Stimulated activated CD4-positive, alpha-beta T cell treated with anti-CD3 and anti-CD28 coated beads, Interleukin-4, amount 100 ng/mL, for 1 hour (primary cell): Measurements from ENCODE around the gene GOT1.

Source experiments
- DNase-seq: peaks from one replicate; pipeline ENCODE4 v3.0.0-alpha.2; 2020

The GOT1 gene

DNA sequence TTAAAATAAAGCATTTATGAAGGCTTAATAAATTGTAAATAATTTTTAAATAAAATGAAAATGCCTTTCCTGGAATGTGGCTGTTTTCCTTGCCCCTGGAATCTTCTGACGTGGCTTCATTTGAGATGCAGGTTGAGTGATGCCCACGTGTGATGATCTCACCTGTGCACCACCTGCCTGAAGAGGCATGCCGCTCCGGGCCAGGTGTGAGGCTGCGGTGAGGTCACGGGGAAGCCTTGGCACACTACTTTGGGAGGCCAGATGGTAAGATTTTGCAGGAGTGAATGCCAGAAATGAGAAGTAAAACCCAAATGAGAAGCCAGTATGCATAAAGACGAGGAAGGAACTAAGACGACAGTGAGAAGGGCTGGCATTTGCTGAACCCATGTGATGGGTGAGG, 36.2 kb downstream of the GOT1 start:
- no peak for DNase-seq

- no peak for DNase-seq
Measured at GRCh38 chr10:99393683-99394082, 36.7 kb downstream of the GOT1 start.

DNA sequence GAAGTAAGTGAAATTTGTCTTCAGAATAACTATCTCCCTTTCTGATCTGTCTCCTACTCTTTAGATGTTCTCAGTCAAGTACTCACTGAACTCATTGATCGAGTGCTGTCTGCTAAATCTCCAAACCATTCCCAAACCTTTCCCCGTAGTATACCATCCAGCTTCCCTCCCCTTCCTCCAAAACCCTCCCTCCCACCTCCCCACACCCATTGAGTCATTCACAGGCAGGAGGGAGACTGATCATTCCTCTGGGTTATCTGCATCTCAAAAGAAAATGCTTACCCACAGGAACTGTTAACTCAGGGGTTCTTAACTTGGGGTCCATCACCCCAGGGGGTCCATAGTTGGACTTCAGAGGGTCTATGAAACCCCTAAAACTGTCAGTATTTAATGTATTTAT, 37.4 kb downstream of the GOT1 start:
- no peak for DNase-seq

DNA sequence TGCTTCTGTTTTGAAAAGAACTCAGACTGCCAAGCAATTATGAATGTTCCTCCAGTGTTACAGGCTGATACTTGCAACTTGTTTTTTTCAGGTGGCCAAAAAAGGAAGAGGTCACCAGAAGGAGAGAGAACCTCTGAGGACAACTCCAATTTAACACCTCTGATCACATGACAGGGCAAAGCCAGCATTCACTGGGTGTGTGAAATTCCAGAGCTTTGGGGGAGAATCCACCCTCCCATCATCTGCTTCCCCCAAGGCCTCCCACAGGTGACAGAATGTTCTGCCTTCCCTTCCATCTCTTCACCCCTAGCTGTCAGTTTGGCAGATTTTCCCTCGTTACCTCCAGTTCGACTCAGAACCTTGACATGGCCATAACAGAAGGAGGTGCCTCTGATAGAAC, 39.1 kb downstream of the GOT1 start:
- no peak for DNase-seq

DNA sequence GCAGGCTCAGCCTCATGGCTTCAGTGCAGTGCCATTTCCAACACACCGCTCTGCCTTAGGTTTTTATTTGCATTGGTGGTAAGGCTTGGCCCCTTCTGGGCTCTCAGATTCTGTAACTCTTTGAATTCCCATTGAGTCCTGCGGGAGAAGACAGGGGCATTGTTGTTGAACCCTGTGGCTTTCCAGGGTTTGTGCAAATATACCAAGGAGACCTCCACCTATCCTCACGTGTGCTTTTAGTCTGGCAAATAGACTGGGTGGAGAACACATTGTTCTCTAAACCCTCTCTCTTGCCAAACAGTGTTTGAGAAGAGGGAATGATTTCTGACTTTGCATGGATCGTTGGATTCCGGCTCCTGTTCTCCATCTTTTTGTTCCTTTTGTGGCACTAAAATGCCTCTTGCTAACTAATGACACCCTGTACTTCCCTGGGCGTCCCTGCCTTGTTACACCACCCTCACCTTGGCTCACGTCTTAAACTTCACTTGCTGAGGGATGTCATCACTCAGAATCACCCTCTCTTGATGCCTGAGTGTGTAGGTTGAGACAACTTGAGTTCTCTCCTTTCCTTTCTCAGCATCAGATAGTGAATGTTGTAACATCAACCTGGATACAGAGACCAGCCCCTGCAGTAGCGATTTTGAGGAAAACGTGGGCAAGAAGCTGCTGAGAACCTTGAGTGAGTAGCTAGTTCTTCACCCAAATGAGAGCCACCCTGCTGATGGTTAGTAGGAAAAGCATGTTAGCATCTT, 40.5 kb downstream of the GOT1 start:
- DNase-seq, result no peak

GRCh38 chr10:99387541-99387940, 42.9 kb downstream of the GOT1 start:
- no peak for DNase-seq

DNA sequence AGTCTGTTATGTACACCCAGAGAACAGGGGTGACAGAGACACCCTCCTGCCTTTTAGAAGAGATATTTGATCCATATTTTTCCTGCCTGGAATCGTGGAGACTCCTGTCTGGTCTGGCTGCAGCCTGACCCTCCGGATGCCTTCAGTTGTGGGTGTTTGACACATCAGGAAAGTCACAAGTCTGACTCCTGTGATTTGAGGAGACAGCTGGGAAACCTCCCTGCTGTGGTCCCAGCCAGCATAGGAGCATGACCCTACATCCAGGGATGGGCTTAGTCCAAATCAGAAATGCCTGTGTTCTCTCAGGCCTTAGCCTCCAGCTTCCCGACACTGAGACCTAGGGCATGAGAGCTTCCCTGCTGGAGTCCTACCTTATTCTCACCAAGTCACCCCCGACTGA, 43.4 kb downstream of the GOT1 start:
- no peak for DNase-seq

DNA sequence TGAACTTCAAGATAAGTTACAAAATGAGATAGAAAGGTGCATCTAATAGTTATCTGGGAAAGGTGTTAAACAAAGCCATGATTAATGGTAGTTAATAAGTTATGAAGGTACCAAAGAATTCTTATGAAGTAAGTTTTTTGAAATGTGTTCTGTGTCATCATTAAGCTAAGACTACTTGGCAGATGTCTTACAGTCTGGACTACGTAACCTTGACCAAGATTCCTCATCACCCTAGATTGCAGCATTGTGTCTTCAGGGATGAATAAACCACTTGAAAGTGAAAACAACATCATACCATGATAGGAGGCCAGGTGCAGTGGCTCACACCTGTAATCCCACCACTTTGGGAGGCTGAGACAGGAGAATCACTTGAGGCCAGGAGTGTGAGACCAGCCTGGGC, 48.2 kb downstream of the GOT1 start:
- DNase-seq, result no peak

GRCh38 chr10:99375426-99375825, 55.0 kb downstream of the GOT1 start:
- DNase-seq, result no peak

DNA sequence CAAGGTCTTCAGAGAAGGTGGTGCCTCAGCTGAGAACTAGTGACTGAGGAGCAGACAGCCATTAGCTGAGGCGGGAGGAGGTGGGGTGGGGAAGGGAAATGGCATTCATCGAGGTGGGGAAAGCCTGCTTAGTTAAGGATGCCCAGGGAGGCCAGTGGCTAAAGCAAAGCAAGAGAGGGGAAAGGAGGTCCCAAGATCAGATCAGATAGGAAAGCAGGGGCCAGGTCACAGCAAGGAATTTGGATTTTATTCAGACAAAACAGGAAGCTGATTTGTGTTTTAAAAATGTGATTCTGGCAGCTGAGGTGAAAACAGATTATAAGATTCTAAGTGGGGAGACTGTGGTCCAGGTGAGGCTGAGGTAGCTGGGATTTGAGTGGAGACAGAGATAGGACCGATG, 55.5 kb downstream of the GOT1 start:
- no peak for DNase-seq

GRCh38 chr10:99374526-99374925, 55.9 kb downstream of the GOT1 start:
- DNase-seq, result no peak

DNA sequence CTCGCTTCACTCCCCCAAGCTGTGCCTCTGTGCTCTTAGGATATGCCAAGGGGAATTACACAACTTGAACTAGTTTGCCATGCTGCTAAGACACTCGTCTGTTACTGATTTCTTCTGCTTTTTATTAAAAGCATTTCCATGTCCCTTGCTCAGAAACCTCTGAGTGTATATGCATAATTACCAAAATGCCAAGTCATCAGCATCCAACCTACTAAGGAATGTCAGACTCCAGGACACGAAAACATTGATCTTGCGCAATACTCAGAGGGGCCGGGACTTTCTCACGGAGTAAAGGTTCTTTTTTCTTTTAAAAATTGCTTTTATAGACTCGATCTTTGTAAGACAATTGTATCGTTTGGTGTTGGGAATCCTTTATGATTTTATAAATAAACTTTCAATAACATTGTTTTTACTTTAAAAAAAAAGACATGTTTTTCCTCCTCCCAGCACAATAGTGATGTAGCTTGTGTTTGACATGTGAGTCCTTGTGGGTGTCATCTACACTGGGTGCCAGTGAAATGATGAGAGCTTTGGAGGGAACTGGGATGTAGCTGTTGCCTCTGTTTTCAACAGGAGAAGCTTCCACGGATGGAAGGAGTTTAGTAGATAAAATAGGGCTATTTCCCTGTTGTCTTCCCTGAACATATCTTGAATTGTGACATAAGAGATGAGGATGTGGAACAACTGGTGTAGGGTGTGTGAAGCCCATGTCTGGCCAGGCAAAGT, 57.7 kb downstream of the GOT1 start:
- DNase-seq, result no peak

DNA sequence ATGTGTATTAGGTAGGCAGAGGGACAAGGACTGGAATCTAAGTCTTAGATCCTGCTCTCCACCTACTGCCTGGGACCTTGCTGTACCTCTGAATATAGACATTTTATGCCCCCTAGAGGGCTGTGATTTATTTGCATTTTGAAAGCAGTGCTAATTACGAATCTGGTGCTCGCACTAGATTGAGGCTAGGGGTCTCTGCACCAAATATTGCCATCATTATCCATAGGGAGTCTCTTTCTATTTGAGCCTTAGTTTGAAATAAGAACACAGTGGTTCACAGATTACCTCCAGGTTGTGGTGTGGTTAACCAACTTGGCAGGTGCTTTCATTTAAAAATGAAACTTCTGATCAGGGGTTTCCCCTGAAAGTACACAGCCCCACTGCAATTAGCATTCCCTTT, 59.4 kb downstream of the GOT1 start:
- no peak for DNase-seq

GRCh38 chr10:99369551-99369950, 60.9 kb downstream of the GOT1 start:
- no peak for DNase-seq

DNA sequence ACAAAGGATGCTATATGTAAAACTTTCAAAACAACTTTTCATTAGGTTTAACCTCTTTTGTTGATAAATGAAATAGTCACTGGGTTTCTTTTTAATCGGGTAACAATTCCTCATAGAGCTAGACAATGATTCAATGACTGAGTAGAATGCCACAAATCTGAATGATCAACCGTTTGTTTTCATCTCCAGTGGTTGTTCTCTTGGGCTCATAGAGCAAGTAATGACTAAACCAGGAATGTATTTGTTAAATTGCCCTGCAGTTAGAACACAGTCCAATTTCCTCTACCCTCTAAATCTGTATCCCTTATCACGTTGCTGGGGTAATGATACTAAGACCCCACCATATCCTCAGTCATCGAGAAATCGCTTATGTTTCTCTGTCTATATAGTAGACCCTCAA, 61.3 kb downstream of the GOT1 start:
- no peak for DNase-seq

- no peak for DNase-seq
Measured at GRCh38 chr10:99368646-99369045, 61.8 kb downstream of the GOT1 start.

DNA sequence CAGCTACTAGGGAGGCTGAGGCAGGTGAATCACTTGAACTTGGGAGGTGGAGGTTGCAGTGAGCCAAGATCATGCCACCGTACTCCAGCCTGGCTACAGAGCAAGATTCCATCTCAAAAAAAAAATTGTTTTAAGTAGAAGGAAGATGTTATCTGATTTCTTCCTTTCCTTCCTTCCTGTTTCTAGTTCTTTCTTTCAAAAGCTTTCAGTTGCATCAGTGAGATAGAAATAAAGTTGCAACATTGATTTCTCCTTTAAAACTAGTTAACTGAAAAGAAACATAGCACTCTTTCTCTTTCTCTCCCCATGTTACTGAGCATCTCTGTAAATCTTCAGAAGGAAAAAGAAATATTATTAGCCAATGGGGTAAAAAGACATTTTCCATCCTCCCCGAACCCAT, 63.8 kb downstream of the GOT1 start:
- DNase-seq, result no peak

DNA sequence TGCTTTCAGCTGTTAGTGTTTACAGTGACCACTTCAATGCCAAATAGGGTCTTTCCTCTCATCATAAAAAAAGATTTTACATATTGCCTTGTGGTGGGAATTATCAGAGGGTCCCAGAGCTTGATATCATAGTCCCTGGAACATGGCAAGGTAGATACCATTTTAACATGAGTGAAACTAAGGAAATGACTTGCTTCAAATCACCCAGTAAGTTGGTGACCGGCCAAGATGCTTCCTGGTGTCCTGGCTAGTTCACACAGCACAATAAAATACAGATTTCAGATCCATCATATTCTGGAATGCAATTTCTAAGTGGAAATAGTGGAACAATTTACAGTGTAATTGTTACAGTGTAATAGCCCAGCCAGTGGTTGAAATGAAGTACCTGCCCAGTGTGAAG, 64.7 kb downstream of the GOT1 start:
- DNase-seq, result no peak

DNA sequence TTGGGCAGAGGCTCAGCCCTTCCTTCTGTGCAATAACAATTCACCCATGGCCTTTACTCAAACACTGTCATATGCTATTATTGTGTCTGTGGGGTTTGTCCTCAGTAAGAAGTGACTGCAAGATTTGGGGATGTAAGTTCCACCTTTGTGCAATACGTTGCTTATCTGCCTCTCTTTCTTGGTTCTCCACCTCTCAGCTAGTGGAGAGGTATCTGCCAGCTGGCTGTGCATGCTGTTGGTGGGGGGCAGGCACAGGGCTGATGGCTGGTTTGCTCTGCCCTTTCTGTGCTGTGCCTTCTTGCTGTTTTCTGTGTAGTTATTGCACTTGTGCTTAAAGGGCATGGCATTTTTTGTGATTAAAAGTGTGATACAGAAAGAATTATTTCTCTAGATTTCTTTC, 65.1 kb downstream of the GOT1 start:
- no peak for DNase-seq

DNA sequence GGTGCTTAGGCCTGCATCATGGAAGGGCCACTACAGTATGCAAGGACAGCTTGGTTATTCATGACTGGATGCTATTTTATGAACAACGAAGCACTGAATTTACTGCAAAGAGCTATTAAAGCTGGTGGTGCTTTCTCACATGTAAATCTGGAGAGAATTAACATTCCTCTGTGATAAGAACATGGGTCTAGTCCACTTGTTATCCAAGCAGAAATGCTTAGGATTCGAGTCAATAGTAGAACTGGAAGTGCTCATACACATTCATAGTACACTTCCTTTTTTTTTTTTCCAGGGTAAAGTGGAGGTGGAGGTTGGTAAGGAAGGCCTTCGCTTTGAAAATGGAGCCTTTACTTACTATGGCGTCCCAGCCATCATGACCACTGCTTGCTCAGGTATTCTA, 66.3 kb downstream of the GOT1 start:
- no peak for DNase-seq

DNA sequence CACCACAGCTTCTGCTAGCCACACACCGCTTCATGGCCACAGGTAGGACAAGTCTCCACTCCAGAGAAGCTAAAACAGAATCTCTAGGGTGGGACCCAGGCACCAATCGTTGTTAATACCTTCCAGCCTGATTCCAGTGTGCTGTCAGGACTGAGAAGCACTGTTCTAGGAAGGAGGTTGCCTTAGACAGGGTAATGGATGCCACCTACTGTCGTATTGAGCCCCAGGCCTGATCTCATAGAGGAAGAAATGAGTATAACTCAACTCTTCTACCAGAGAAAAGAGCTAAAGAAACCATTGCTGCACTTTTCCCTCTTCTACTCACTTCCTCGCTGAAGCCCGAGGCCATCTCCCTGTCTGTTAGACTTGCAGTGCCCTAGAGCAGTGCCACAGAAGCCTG, 69.5 kb downstream of the GOT1 start:
- DNase-seq, result no peak

- DNase-seq, result no peak
Measured at GRCh38 chr10:99358101-99358500, 72.3 kb downstream of the GOT1 start.

DNA sequence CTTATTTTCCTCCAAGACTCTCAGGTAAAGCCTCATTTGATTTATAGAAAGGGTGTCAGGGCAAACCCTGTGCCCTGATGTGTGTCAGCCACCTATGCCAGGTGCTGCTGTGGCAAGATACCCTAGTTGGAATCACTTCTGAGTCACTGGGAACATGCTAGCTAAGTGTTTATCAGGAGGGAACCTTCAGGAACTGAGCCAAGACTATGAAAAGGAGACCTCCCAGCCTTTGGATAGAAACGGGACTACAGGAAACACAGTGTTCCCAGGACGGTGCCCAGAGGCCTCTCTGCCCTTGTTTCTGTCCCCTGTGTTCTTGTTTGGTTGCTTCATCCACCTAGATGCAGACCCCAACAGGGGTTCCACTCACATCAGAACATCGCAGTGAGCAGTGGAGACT, 72.7 kb downstream of the GOT1 start:
- DNase-seq, result no peak

DNA sequence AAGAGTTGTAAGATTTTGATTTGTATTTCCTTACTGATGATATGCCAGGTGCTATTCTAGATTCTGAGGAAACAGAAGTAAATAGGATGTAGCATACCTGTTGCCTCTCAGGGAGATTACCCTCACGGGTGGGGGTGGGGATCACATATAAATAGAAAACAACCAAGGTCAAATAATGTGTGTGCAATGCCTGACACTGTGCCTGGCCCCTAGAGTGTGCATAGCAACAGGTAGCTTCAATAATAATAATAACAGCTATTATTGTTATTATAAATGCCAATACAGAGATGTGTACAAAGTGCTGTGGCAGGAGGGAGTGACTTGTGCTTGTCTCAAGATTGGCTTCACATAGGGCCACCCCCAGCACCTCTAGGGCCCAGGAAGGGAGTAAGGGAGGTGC, 77.2 kb downstream of the GOT1 start:
- no peak for DNase-seq

DNA sequence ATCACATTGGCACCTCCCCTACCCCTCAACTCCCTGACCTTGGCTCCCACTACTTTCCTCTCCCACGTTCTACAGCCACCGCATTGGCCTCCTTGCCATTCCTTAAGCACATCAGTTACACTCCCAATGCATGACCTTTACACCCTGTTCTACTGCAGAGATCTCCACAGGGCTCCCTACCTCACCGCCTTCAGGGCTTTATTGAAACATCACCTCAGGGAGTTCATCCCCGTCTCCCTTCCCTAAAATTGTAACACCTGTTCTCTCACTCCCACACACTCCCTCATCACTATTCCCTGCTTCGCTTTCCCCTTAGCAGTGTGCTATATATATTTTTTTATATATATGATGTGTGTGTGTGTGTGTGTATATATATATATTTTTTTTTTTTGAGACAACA, 82.8 kb downstream of the GOT1 start:
- no peak for DNase-seq
